Stimulated activated CD4-positive, alpha-beta T cell treated with anti-CD3 and anti-CD28 coated beads, Interleukin-1b, Interleukin-23, amount 100 ng/mL, for 48 hours (primary cell): Measurements from ENCODE around the gene ALG9.
"Not testable (repeated sequence)": the region's sequence is repeated elsewhere in the genome, so short reads cannot be mapped to it uniquely, and the experiment has no call there.

Experiments used
- DNase-seq: peaks from one replicate; pipeline ENCODE4 v3.0.0-alpha.2; 2020

Gene ALG9

GRCh38 chr11:111870886-111871692, at the start of gene ALG9:
Gene ALG9 (minus strand): TSS chr11:111871581. CDS start chr11:111871482, 99 bp downstream.
- DNase-seq, result peak; percentile 85

- no peak for DNase-seq
Observed at GRCh38 chr11:111920908-111921307, 49.5 kb upstream of the ALG9 start.

- DNase-seq, result no peak
Observed at GRCh38 chr11:111918390-111919256, 47.2 kb upstream of the ALG9 start, which contains the start of gene C11orf52. Gene C11orf52 (plus strand): TSS chr11:111918913. CDS start chr11:111918973, 60 bp downstream.

- no peak for DNase-seq
Observed at GRCh38 chr11:111917788-111918187, 46.4 kb upstream of the ALG9 start.

GRCh38 chr11:111917312-111917711, 45.9 kb upstream of the ALG9 start:
- no peak for DNase-seq

- no peak for DNase-seq
Observed at GRCh38 chr11:111916768-111917167, 45.4 kb upstream of the ALG9 start.

GRCh38 chr11:111913997-111914396, 42.6 kb upstream of the ALG9 start:
- DNase-seq, result no peak

GRCh38 chr11:111913031-111913861, 41.9 kb upstream of the ALG9 start:
- no peak for DNase-seq

GRCh38 chr11:111912535-111912934, 41.2 kb upstream of the ALG9 start, which contains the start of gene HSPB2:
Gene HSPB2 (plus strand): TSS chr11:111912734. CDS start chr11:111912830, 96 bp downstream.
- DNase-seq, result no peak

GRCh38 chr11:111911563-111912401, 40.4 kb upstream of the ALG9 start, which contains the start of gene CRYAB:
Gene CRYAB (minus strand): TSS chr11:111911770. CDS start chr11:111911724, 46 bp downstream.
- no peak for DNase-seq

GRCh38 chr11:111910676-111911562, 39.5 kb upstream of the ALG9 start:
- DNase-seq, result no peak

- no peak for DNase-seq
Observed at GRCh38 chr11:111909378-111909777, 38.0 kb upstream of the ALG9 start.

GRCh38 chr11:111908639-111909305, 37.4 kb upstream of the ALG9 start:
- no peak for DNase-seq

- DNase-seq, result no peak
Observed at GRCh38 chr11:111906680-111907079, 35.3 kb upstream of the ALG9 start.

GRCh38 chr11:111905411-111905810, 34.0 kb upstream of the ALG9 start:
- no peak for DNase-seq

GRCh38 chr11:111886844-111887243, 15.5 kb upstream of the ALG9 start:
- DNase-seq, result no peak

GRCh38 chr11:111886032-111886431, 14.7 kb upstream of the ALG9 start:
- no peak for DNase-seq

GRCh38 chr11:111885053-111885452, 13.7 kb upstream of the ALG9 start:
- DNase-seq, result not testable (repeated sequence)

- no peak for DNase-seq
Observed at GRCh38 chr11:111882202-111882601, 10.8 kb upstream of the ALG9 start.

GRCh38 chr11:111879637-111879960, 8.2 kb upstream of the ALG9 start:
- no peak for DNase-seq
